ENCODE data around the gene RRAS2.
A peak's percentile ranks its signal among the peaks of the same experiment; 100 is the strongest.
"Not testable (repeated sequence)": the region's sequence is repeated elsewhere in the genome, so short reads cannot be mapped to it uniquely, and the experiment has no call there.

Gene RRAS2

GRCh38 chr11:14255238-14255534 lies 103.8 kb downstream of the RRAS2 start:
- DNase-seq (ENCODE audit: low read depth), result no peak

GRCh38 chr11:14254533-14255237 lies 104.3 kb downstream of the RRAS2 start:
- no peak for DNase-seq (ENCODE audit: low read depth)

- no peak for DNase-seq (ENCODE audit: low read depth)
Observed at GRCh38 chr11:14253840-14254239, 105.1 kb downstream of the RRAS2 start.

- no peak for DNase-seq (ENCODE audit: low read depth)
Observed at GRCh38 chr11:14253421-14253820, 105.6 kb downstream of the RRAS2 start.

GRCh38 chr11:14252501-14252900 lies 106.5 kb downstream of the RRAS2 start:
- not testable (repeated sequence) for DNase-seq (ENCODE audit: low read depth)

- DNase-seq (ENCODE audit: low read depth), result no peak
Observed at GRCh38 chr11:14251754-14252153, 107.2 kb downstream of the RRAS2 start.

- peak; percentile 36 for DNase-seq (ENCODE audit: low read depth)
Observed at GRCh38 chr11:14249121-14249963, 109.6 kb downstream of the RRAS2 start.

GRCh38 chr11:14248580-14248981 lies 110.4 kb downstream of the RRAS2 start:
- DNase-seq (ENCODE audit: low read depth), result no peak

- no peak for DNase-seq (ENCODE audit: low read depth)
Observed at GRCh38 chr11:14245444-14245843, 113.5 kb downstream of the RRAS2 start.

GRCh38 chr11:14244926-14245325 lies 114.1 kb downstream of the RRAS2 start:
- DNase-seq (ENCODE audit: low read depth), result no peak

- no peak for DNase-seq (ENCODE audit: low read depth)
Observed at GRCh38 chr11:14242733-14243132, 116.2 kb downstream of the RRAS2 start.

GRCh38 chr11:14242187-14242586 lies 116.8 kb downstream of the RRAS2 start:
- DNase-seq (ENCODE audit: low read depth), result no peak

GRCh38 chr11:14240951-14241350 lies 118.0 kb downstream of the RRAS2 start:
- no peak for DNase-seq (ENCODE audit: low read depth)

GRCh38 chr11:14240221-14240620 lies 118.8 kb downstream of the RRAS2 start:
- no peak for DNase-seq (ENCODE audit: low read depth)

- no peak for DNase-seq (ENCODE audit: low read depth)
Observed at GRCh38 chr11:14237444-14237961, 121.5 kb downstream of the RRAS2 start.

- no peak for DNase-seq (ENCODE audit: low read depth)
Observed at GRCh38 chr11:14235701-14236100, 123.3 kb downstream of the RRAS2 start.

GRCh38 chr11:14234446-14234845 lies 124.5 kb downstream of the RRAS2 start:
- DNase-seq (ENCODE audit: low read depth), result no peak

GRCh38 chr11:14232652-14233051 lies 126.3 kb downstream of the RRAS2 start:
- DNase-seq (ENCODE audit: low read depth), result no peak

GRCh38 chr11:14230407-14230806 lies 128.6 kb downstream of the RRAS2 start:
- no peak for DNase-seq (ENCODE audit: low read depth)

- DNase-seq (ENCODE audit: low read depth), result no peak
Observed at GRCh38 chr11:14229472-14229871, 129.5 kb downstream of the RRAS2 start.

- no peak for DNase-seq (ENCODE audit: low read depth)
Observed at GRCh38 chr11:14228356-14228755, 130.6 kb downstream of the RRAS2 start.
